Sigmoid colon (tissue), 7 donors: ENCODE results near the gene SLN. TPM values are rescaled to one million over a fixed set of nuclear protein-coding genes. Genes with fewer than 3 reads are reported as not detected.
A peak's percentile ranks its signal among the peaks of the same experiment; 100 is the strongest.

Source experiments
- DNase-seq: peaks from one replicate; pipeline ENCODE4 v3.0.0-alpha.2; 2019
- H3K27ac ChIP-seq, 4 donors: fragments of 200-600 bp; sonication (generic); one replicate each; pipeline ENCODE4 v1.5.1; 2016 to 2019; ENCODE audit warnings: mild to moderate bottlenecking in 1 of 4
- H3K27me3 ChIP-seq, 3 donors: fragments of 200-600 bp; sonication (generic); one replicate each; pipeline ENCODE4 v1.5.1; 2019; ENCODE audit warnings: mild to moderate bottlenecking in 1 of 3
- H3K36me3 ChIP-seq, 4 donors: fragments of 200-600 bp; sonication (generic); one replicate each; pipeline ENCODE4 v1.5.1; 2016 to 2019
- H3K4me1 ChIP-seq, 4 donors: fragments of 200-600 bp; sonication (generic); one replicate each; pipeline ENCODE4 v1.5.1; 2017 to 2019
- H3K4me3 ChIP-seq, 4 donors: fragments of 200-600 bp; sonication (generic); one replicate each; pipeline ENCODE4 v1.5.1; 2017 to 2019; ENCODE audit warnings: mild to moderate bottlenecking in 2 of 4, moderate library complexity in 1 of 4
- H3K9me3 ChIP-seq, 4 donors: fragments of 200-600 bp in 3 of 4; sonication (generic) in 3 of 4; one replicate each; pipeline versions ENCODE4 v1.5.1 to v1.6.1; 2013 to 2019
- CTCF ChIP-seq, 4 experiments: fragments of 450-650 bp in 3 of 4; fragments of 200-600 bp in 1 of 4; IDR thresholded peaks; one replicate each; pipeline ENCODE4 v1.5.1; 2016 to 2019; ENCODE audit warnings: antibody characterized with exemption in 4 of 4, mild to moderate bottlenecking in 3 of 4, moderate library complexity in 2 of 4
- EP300 ChIP-seq, 4 donors: sonication (generic); formaldehyde crosslinking; IDR thresholded peaks; one replicate each; pipeline ENCODE4 v1.6.1; 2017; ENCODE audit warnings: antibody characterized with exemption in 4 of 4
- POLR2A ChIP-seq, 2 donors: fragments of 450-650 bp; IDR thresholded peaks; one replicate each; pipeline ENCODE4 v1.6.1; 2016; ENCODE audit warnings: antibody characterized with exemption in 2 of 2, mild to moderate bottlenecking in 2 of 2, moderate library complexity in 2 of 2
- POLR2AphosphoS5 ChIP-seq, 4 donors: sonication (generic); formaldehyde crosslinking; IDR thresholded peaks; one replicate each; pipeline ENCODE4 v1.6.1; 2017; ENCODE audit warnings: antibody characterized with exemption in 4 of 4
- WGBS, 2 donors: extraction: QIAGEN DNeasy Blood & Tissue Kit; methylation state at CpG; one replicate each; pipeline ENCODE4 v1.1.7; 2013; 5-methylcytosine and 5-hydroxymethylcytosine counted together
- intact Hi-C: fragments of 100-400 bp; cut with DNase I; formaldehyde crosslinking; loops from one replicate; pipeline ENCODE4 v1.15.1; 2023
- polyA plus RNA-seq, 3 donors: library from polyadenylated mRNA; stranded (reverse); fragments of 200-250 nt; gene quantifications; one replicate each; pipeline ENCODE4 v1.2.3, GENCODE V29; 2013
- total RNA-seq, 4 donors: library from RNA; depleted of rRNA; stranded (reverse); fragments of >200 nt; gene quantifications; one replicate each; pipeline ENCODE4 v1.1.0, GENCODE V29; 2016
- donor health status: healthy with polysubstance abuse.
- donor health status: Bipolar disorder and iron deficiency.
- donor health status: healthy.

Gene SLN
- total and polyA plus RNA-seq, 7 donors, result not detected

GRCh38 chr11:107705027-107705426 is 6.8 kb downstream of the SLN start:
- WGBS, 2 donors, result 78 to 79% methylated on average over 2 of the region's 2 CpGs
- intact Hi-C loops, result no loop called here

GRCh38 chr11:107704451-107704850 is 7.4 kb downstream of the SLN start:
- Histone ChIP-seq H3K27me3 (no peaks in the 10 kb centered on the region), H3K9me3 (no peaks in the 10 kb centered on the region), H3K36me3 (no peaks in the 10 kb centered on the region), H3K27ac (no peak overlapping the region), H3K4me1 (no peaks in the 10 kb centered on the region), H3K4me3 (no peak overlapping the region)
- WGBS, 2 donors, result 76 to 79% methylated on average over 3 of the region's 3 CpGs
- no peak for TF ChIP-seq EP300 (IDR thresholded peaks at IDR 0.05)
- TF ChIP-seq POLR2AphosphoS5 (IDR thresholded peaks at IDR 0.05), result no peak
- no peak for TF ChIP-seq POLR2A (IDR thresholded peaks at IDR 0.05)
- TF ChIP-seq CTCF (IDR thresholded peaks at IDR 0.05), result no peak
- no peak for DNase-seq
- intact Hi-C loops, result no loop called here

More at GRCh38 chr11:107705027-107705426, 6.8 kb downstream of the SLN start:
- Histone ChIP-seq H3K9me3 (no peaks in the 10 kb centered on the region), H3K36me3 (no peaks in the 10 kb centered on the region), H3K27ac (no peak overlapping the region), H3K27me3 (no peaks in the 10 kb centered on the region), H3K4me1 (no peaks in the 10 kb centered on the region), H3K4me3 (no peak overlapping the region)
- TF ChIP-seq POLR2AphosphoS5 (IDR thresholded peaks at IDR 0.05), result peak in 1 of 4 donors; percentile 10
- no peak for TF ChIP-seq EP300 (IDR thresholded peaks at IDR 0.05)
- no peak for DNase-seq

- WGBS, 2 donors, result 27 to 44% methylated on average over 2 of the region's 2 CpGs
- intact Hi-C loops, result no loop called here
- H3K27ac ChIP-seq, result no peak overlapping the region
- H3K4me1 ChIP-seq, result no peaks in the 10 kb centered on the region
- no peaks in the 10 kb centered on the region for H3K27me3 ChIP-seq
- H3K36me3 ChIP-seq, result no peaks in the 10 kb centered on the region
- H3K4me3 ChIP-seq, result no peak overlapping the region
- H3K9me3 ChIP-seq, result no peaks in the 10 kb centered on the region
- no peak for DNase-seq
- no peak for TF ChIP-seq CTCF (IDR thresholded peaks at IDR 0.05)
- TF ChIP-seq POLR2AphosphoS5 (IDR thresholded peaks at IDR 0.05), result no peak
- TF ChIP-seq EP300 (IDR thresholded peaks at IDR 0.05), result no peak
- no peak for TF ChIP-seq POLR2A (IDR thresholded peaks at IDR 0.05)
Observed at GRCh38 chr11:107702723-107703122, 9.1 kb downstream of the SLN start.

GRCh38 chr11:107702109-107702660 is 9.7 kb downstream of the SLN start:
- 75 to 83% methylated on average over 7 of the region's 7 CpGs for WGBS, 2 donors
- TF ChIP-seq POLR2AphosphoS5 (IDR thresholded peaks at IDR 0.05) (no peak), EP300 (IDR thresholded peaks at IDR 0.05) (no peak), CTCF (IDR thresholded peaks at IDR 0.05) (no peak), POLR2A (IDR thresholded peaks at IDR 0.05) (no peak)
- H3K4me1 ChIP-seq, result no peaks in the 10 kb centered on the region
- no peak for DNase-seq
- no peaks in the 10 kb centered on the region for H3K27me3 ChIP-seq
- no peak overlapping the region for H3K4me3 ChIP-seq
- no peaks in the 10 kb centered on the region for H3K9me3 ChIP-seq
- intact Hi-C loops, result no loop called here
- no peaks in the 10 kb centered on the region for H3K36me3 ChIP-seq
- H3K27ac ChIP-seq, result no peak overlapping the region

GRCh38 chr11:107699371-107700285 is 12.2 kb downstream of the SLN start:
- no peak for DNase-seq
- Histone ChIP-seq H3K9me3 (no peaks in the 10 kb centered on the region), H3K36me3 (no peaks in the 10 kb centered on the region), H3K27ac (no peak overlapping the region), H3K4me1 (peaks cover 0 to 10% (median 4%) of the 10 kb centered on the region in 4 donors), H3K4me3 (no peak overlapping the region), H3K27me3 (no peaks in the 10 kb centered on the region)
- no peak for TF ChIP-seq POLR2A (IDR thresholded peaks at IDR 0.05)
- TF ChIP-seq EP300 (IDR thresholded peaks at IDR 0.05), result no peak
- TF ChIP-seq POLR2AphosphoS5 (IDR thresholded peaks at IDR 0.05), result no peak
- TF ChIP-seq CTCF (IDR thresholded peaks at IDR 0.05), result no peak
- 82 to 85% methylated on average over 15 of the region's 15 CpGs for WGBS, 2 donors
- intact Hi-C loops, result no loop called here
